Chondrocyte (in vitro differentiated cells): ENCODE results near the gene GPSM1. TPM values are rescaled to one million over a fixed set of nuclear protein-coding genes. Genes with fewer than 3 reads are reported as not detected.

Source experiments
- DNase-seq: peaks from one replicate; pipeline ENCODE4 v3.0.0; 2021; ENCODE audit warnings: mixed read lengths, low spot score
- H3K27ac Mint-ChIP-seq: one replicate; pipeline ENCODE4 v1.8.0; 2021; ENCODE audit warnings: mild to moderate bottlenecking, moderate library complexity, mixed read lengths; ENCODE audit not compliant: unreplicated experiment
- H3K27me3 Mint-ChIP-seq: 2 replicates; pipeline ENCODE4 v1.8.0; 2021; ENCODE audit warnings: low read depth, mixed read lengths
- H3K36me3 Mint-ChIP-seq: 2 replicates; pipeline ENCODE4 v1.8.0; 2021; ENCODE audit warnings: low read depth, mixed read lengths
- H3K4me1 Mint-ChIP-seq: 2 replicates; pipeline ENCODE4 v1.8.0; 2021; ENCODE audit warnings: low read depth, mild to moderate bottlenecking, mixed read lengths
- H3K4me3 Mint-ChIP-seq: one replicate; pipeline ENCODE4 v1.8.0; 2021; ENCODE audit warnings: mild to moderate bottlenecking, moderate library complexity, mixed read lengths; ENCODE audit not compliant: unreplicated experiment
- H3K9me3 Mint-ChIP-seq: 2 replicates; pipeline ENCODE4 v1.8.0; 2021; ENCODE audit warnings: low read depth, mixed read lengths
- CTCF ChIP-seq: fragments of 200-600 bp; sonication (generic); IDR thresholded peaks from 2 replicates; pipeline ENCODE4 v1.5.0; 2021; ENCODE audit warnings: antibody characterized with exemption, mild to moderate bottlenecking, moderate library complexity
- total RNA-seq: library from RNA; stranded (reverse); gene quantifications from 3 replicates; pipeline ENCODE4 v1.2.1, GENCODE V29; 2021

Gene GPSM1
- total RNA-seq, 1 donor from 2014 or later = 40.0 TPM

GRCh38 chr9:136399176-136400037 lies 72.1 kb downstream of the GPSM1 start:
- peaks cover 8% of the 10 kb centered on the region for H3K36me3 Mint-ChIP-seq
- DNase-seq = peak; percentile 79
- no peaks in the 10 kb centered on the region for H3K27me3 Mint-ChIP-seq
- no peak for TF ChIP-seq CTCF
- peak overlapping the region; percentile 63 for H3K27ac Mint-ChIP-seq
- peaks cover 17% of the 10 kb centered on the region for H3K4me1 Mint-ChIP-seq
- H3K9me3 Mint-ChIP-seq = no peaks in the 10 kb centered on the region
- peak overlapping the region; percentile 84 for H3K4me3 Mint-ChIP-seq

- Mint-ChIP-seq H3K4me1 (peaks cover 17% of the 10 kb centered on the region), H3K27ac (peak within 1 kb of the TSS; percentile 63), H3K27me3 (no peaks in the 10 kb centered on the region), H3K36me3 (peaks cover 12% of the 10 kb centered on the region), H3K9me3 (no peaks in the 10 kb centered on the region), H3K4me3 (peak within 1 kb of the TSS; percentile 84)
- DNase-seq = peak; percentile 94
- TF ChIP-seq CTCF = peak; percentile 96
Measured at GRCh38 chr9:136400038-136400834, 72.9 kb downstream of the GPSM1 start, which contains the start of gene SNAPC4. Gene SNAPC4, minus strand, starts transcription at chr9:136400170. Its CDS starts 1,742 bp downstream, at chr9:136398428.

GRCh38 chr9:136401173-136401922 lies 74.0 kb downstream of the GPSM1 start:
- Mint-ChIP-seq H3K4me1 (peaks cover 17% of the 10 kb centered on the region), H3K36me3 (peaks cover 12% of the 10 kb centered on the region), H3K27ac (peak overlapping the region; percentile 18), H3K27me3 (no peaks in the 10 kb centered on the region), H3K9me3 (no peaks in the 10 kb centered on the region), H3K4me3 (no peak overlapping the region)
- no peak for TF ChIP-seq CTCF
- DNase-seq = no peak

- Mint-ChIP-seq H3K36me3 (peaks cover 15% of the 10 kb centered on the region), H3K4me1 (peaks cover 17% of the 10 kb centered on the region), H3K27me3 (no peaks in the 10 kb centered on the region), H3K27ac (no peak overlapping the region), H3K4me3 (no peak overlapping the region), H3K9me3 (no peaks in the 10 kb centered on the region)
- TF ChIP-seq CTCF = no peak
- DNase-seq = no peak
Measured at GRCh38 chr9:136402067-136402466, 74.7 kb downstream of the GPSM1 start.

GRCh38 chr9:136403538-136403914 lies 76.2 kb downstream of the GPSM1 start:
- no peak for DNase-seq
- no peaks in the 10 kb centered on the region for H3K27me3 Mint-ChIP-seq
- no peaks in the 10 kb centered on the region for H3K9me3 Mint-ChIP-seq
- H3K4me3 Mint-ChIP-seq = no peak overlapping the region
- peaks cover 13% of the 10 kb centered on the region for H3K4me1 Mint-ChIP-seq
- peaks cover 19% of the 10 kb centered on the region for H3K36me3 Mint-ChIP-seq
- no peak for TF ChIP-seq CTCF
- no peak overlapping the region for H3K27ac Mint-ChIP-seq
